SU-DHL-6 (cell line): ENCODE data around the gene PDE4D.

Experiments
- H2AFZ ChIP-seq: fragments of 200-600 bp; sonication (generic); 2 replicates; pipeline ENCODE4 v1.6.1; 2014; ENCODE audit warnings: low read depth, mild to moderate bottlenecking, moderate library complexity, mixed read lengths, antibody characterized with exemption, low read length; ENCODE audit not compliant: severe bottlenecking
- H3F3A ChIP-seq: fragments of 200-600 bp; shearing (Covaris generic); 2 replicates; pipeline ENCODE4 v1.6.0; 2016; ENCODE audit warnings: antibody characterized with exemption, mild to moderate bottlenecking; ENCODE audit not compliant: insufficient read depth
- H3K27ac ChIP-seq: fragments of 200-600 bp; sonication (generic); 2 replicates; pipeline ENCODE4 v1.5.1; 2016; ENCODE audit warnings: low read depth, mild to moderate bottlenecking, low read length, moderate library complexity, mixed read lengths
- H3K27me3 ChIP-seq: fragments of 200-600 bp; sonication (generic), shearing (Covaris generic); 2 replicates; pipeline ENCODE4 v1.6.0; 2014; ENCODE audit warnings: mild to moderate bottlenecking, low read length
- H3K36me3 ChIP-seq: fragments of 200-600 bp; sonication (generic); 2 replicates; pipeline ENCODE4 v1.6.1; 2014; ENCODE audit warnings: mild to moderate bottlenecking, low read length, mixed read lengths
- H3K4me2 ChIP-seq: fragments of 300-600, 200-600 bp; shearing (Covaris generic), sonication (generic); 2 replicates; pipeline ENCODE4 v1.6.0; 2014; ENCODE audit warnings: low read length, low read depth, mild to moderate bottlenecking; ENCODE audit not compliant: poor library complexity, severe bottlenecking
- H3K4me3 ChIP-seq: fragments of 200-600 bp; sonication (generic); 2 replicates; pipeline ENCODE4 v1.5.1; 2014; ENCODE audit warnings: antibody characterized with exemption, low read length, mild to moderate bottlenecking, mixed read lengths; ENCODE audit not compliant: insufficient read depth, poor library complexity, severe bottlenecking
- H3K79me2 ChIP-seq: fragments of 200-600 bp; sonication (generic); 2 replicates; pipeline ENCODE4 v1.6.1; 2014; ENCODE audit warnings: mild to moderate bottlenecking, low read length, moderate library complexity; ENCODE audit not compliant: insufficient read depth
- H3K9ac ChIP-seq: fragments of 200-600 bp; sonication (generic); 2 replicates; pipeline ENCODE4 v1.7.0; 2014; ENCODE audit warnings: mild to moderate bottlenecking, low read length
- H3K9me2 ChIP-seq: fragments of 200-600 bp; sonication (generic); replicated peaks from 2 replicates; pipeline ENCODE4 v1.6.1; 2014; ENCODE audit warnings: low read length; ENCODE audit not compliant: insufficient read depth
- H3K9me3 ChIP-seq: fragments of 200-600 bp; sonication (generic); 2 replicates; pipeline ENCODE4 v1.6.1; 2014; ENCODE audit warnings: low read length, mixed read lengths; ENCODE audit not compliant: insufficient read depth
- H4K20me1 ChIP-seq: fragments of 200-600 bp; sonication (generic); 2 replicates; pipeline ENCODE4 v1.6.1; 2014; ENCODE audit warnings: low read depth, mild to moderate bottlenecking, antibody characterized with exemption, low read length, moderate library complexity, mixed read lengths
- CTCF ChIP-seq: fragments of 200-600 bp; sonication (generic); IDR thresholded peaks from one replicate; pipeline ENCODE4 v1.5.1; 2017; ENCODE audit warnings: antibody characterized with exemption, mild to moderate bottlenecking, low read length, moderate library complexity; ENCODE audit not compliant: insufficient read depth, poor library complexity, severe bottlenecking
- EZH2phosphoT487 ChIP-seq: fragments of 200-600 bp; sonication (generic), shearing (Covaris generic); conservative IDR thresholded peaks from 2 replicates; pipeline ENCODE4 v1.6.1; 2018; ENCODE audit warnings: mild to moderate bottlenecking, antibody characterized with exemption, low read length, moderate library complexity, mixed read lengths

PDE4D gene

GRCh38 chr5:59300930-59301329 lies 592.6 kb downstream of the PDE4D start:
- Histone ChIP-seq H3K4me2 (no peak overlapping the region), H3K79me2 (no peaks in the 10 kb centered on the region), H3K4me3 (no peak overlapping the region), H3K27ac (no peak overlapping the region), H3K9me3 (no peaks in the 10 kb centered on the region), H3K9ac (no peak overlapping the region), H3F3A (no peaks in the 10 kb centered on the region), H2AFZ (no peak overlapping the region), H4K20me1 (no peaks in the 10 kb centered on the region), H3K9me2 (no peaks in the 10 kb centered on the region), H3K27me3 (no peaks in the 10 kb centered on the region), H3K36me3 (no peaks in the 10 kb centered on the region)
- TF ChIP-seq EZH2phosphoT487 (no peak), CTCF (no peak)

GRCh38 chr5:59299006-59299405 lies 594.5 kb downstream of the PDE4D start:
- Histone ChIP-seq H3K36me3 (no peaks in the 10 kb centered on the region), H3K4me3 (no peak overlapping the region), H3K9me3 (no peaks in the 10 kb centered on the region), H2AFZ (no peak overlapping the region), H3K79me2 (no peaks in the 10 kb centered on the region), H3K27me3 (no peaks in the 10 kb centered on the region), H4K20me1 (no peaks in the 10 kb centered on the region), H3K4me2 (no peak overlapping the region), H3F3A (no peaks in the 10 kb centered on the region), H3K27ac (no peak overlapping the region), H3K9ac (no peak overlapping the region), H3K9me2 (no peaks in the 10 kb centered on the region)
- no peak for TF ChIP-seq EZH2phosphoT487
- TF ChIP-seq CTCF = no peak

DNA sequence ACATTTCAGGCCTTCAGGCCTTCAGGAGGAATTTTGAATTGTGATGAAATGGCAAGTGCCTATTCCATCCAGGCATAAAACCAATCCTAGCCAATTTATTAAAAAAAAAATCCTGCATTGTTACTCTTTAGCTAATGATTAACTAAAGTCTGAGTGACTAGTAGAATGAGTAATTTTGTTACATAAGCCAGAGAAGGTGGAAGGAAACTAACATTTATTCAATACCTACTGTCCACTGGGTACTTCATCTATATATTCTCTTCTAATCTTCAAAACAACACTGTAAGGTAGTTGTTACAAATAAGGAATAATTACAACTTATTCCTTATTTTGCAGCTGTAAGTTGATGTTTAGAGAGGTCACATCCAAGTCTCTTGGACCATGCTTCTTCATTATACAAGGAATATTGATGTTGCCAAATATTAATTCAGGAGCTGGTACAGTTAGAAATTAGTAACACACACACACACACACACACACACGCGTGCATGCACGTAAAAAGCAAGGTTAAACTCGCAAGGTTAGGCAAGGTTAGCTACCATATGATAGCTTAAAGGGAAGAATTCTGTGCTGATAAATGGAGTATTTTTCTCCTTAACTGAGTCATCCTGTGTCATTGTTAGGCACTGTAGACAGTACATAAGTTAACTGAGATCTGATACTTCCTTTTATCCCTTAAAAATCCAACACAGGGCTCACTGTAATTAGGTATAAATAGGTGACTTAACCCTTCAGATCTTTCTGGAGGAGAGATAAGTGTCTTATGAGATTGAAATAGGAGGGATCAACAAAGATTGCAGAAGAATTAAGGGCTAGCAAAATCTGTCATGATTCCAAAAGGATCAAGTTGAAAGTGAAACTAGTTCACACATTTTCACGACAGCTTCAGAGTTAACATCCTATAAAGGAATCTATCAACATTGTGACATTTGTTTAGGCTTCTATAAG lies 596.9 kb downstream of the PDE4D start:
- no peaks in the 10 kb centered on the region for H3F3A ChIP-seq
- no peak overlapping the region for H3K4me2 ChIP-seq
- no peak overlapping the region for H3K4me3 ChIP-seq
- no peaks in the 10 kb centered on the region for H3K9me3 ChIP-seq
- no peak overlapping the region for H2AFZ ChIP-seq
- no peaks in the 10 kb centered on the region for H3K27me3 ChIP-seq
- no peaks in the 10 kb centered on the region for H3K79me2 ChIP-seq
- H3K27ac ChIP-seq = no peak overlapping the region
- no peaks in the 10 kb centered on the region for H3K36me3 ChIP-seq
- no peaks in the 10 kb centered on the region for H4K20me1 ChIP-seq
- TF ChIP-seq CTCF = no peak
- no peak for TF ChIP-seq EZH2phosphoT487
- H3K9me2 ChIP-seq = no peaks in the 10 kb centered on the region
- H3K9ac ChIP-seq = no peak overlapping the region
